Anterior cingulate cortex (tissue), 58 donors: ENCODE data around the gene PRELID2.
A peak's percentile ranks its signal among the peaks of the same experiment; 100 is the strongest.
"Not testable (repeated sequence)": the region's sequence is repeated elsewhere in the genome, so short reads cannot be mapped to it uniquely, and the experiment has no call there.

Experiments
- DNase-seq, 58 donors: peaks; one replicate each; lab custom pipeline; 2025; lab: John Stamatoyannopoulos, UW

The PRELID2 gene

GRCh38 chr5:145841299-145841698 is 6.2 kb upstream of the PRELID2 start:
- DNase-seq = no peak

- DNase-seq = no peak
These were observed 5.5 kb upstream of the PRELID2 start for GRCh38 chr5:145840458-145841132.

DNA sequence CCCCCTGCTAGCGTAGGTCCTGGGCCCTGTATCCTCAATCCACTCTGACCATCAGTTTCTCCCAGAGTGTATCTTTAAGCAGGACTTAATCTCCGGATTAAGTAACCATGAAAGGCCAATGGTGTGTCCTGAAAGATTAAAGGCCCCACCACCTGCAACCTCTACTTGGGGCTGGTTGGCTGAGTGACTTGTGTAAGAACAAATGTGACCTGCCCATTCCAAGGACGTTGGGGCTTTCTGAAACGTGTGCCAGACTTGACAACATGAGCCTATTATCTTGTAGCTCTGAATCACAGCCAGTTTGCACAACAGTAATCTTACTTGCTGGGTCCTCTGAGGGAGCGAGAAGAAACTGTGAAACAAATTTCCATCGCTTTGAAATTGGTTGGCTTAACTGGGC is 3.1 kb upstream of the PRELID2 start:
- DNase-seq = no peak

- DNase-seq = not testable (repeated sequence)
These were observed 1.1 kb upstream of the PRELID2 start for GRCh38 chr5:145836241-145836640.

GRCh38 chr5:145835848-145836239 is 702 bp upstream of the PRELID2 start:
- no peak for DNase-seq

GRCh38 chr5:145834554-145834916 is 607 bp downstream of the PRELID2 start:
- no peak for DNase-seq

DNA sequence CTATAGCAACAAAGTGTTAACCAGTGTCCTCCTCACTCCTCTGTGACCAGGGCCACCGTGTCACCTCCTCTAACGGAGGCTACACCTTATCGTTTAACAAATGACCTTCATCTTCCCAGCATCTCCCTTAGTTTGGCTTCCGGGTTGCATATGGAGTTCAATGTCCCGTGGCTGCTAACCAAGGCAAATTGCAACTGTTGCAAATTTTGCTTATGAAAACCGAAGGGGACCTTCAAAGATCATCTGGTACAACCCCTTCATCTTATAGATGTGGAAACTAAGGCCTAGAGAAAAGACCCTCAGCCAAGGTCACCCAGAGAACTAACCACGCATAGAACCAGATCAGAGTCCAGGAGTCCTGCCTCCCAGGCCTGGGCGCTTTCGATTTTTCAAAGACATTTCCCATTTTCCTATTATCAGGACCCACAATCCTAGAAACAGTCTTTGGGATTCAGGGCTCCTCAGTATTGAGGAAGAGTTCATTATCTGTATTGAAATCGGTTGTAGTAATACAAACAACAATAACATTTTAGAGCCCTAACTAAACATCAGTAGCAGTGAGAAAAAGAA is 1.4 kb downstream of the PRELID2 start:
- DNase-seq = no peak

DNA sequence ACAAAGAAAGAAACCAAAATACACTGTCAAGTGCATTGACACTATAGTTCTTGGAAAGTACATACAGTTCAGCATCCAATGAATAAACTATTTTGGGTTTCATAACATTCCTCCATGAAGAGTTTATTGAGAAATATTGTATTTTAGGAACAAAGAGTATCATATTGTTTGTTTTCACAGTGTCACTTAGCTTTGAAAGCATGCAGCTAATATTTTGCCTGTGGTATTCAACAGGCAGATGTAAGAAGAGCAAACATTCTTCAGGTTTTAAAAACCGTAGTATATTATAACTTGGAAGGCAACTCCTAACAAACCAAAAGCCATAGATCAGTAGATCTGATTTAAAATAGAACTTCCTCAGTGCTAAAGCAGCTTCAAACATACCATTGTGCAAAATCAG is 4.5 kb downstream of the PRELID2 start:
- DNase-seq = no peak

- DNase-seq = no peak
These were observed 5.3 kb downstream of the PRELID2 start for GRCh38 chr5:145829708-145830361.

GRCh38 chr5:145826895-145827674 is 8.1 kb downstream of the PRELID2 start:
- no peak for DNase-seq

- DNase-seq = peak in 2 of 58 donors; percentile 10 to 15
These were observed 9.4 kb downstream of the PRELID2 start for GRCh38 chr5:145825751-145826180.

- DNase-seq = no peak
These were observed 11.1 kb downstream of the PRELID2 start for GRCh38 chr5:145824040-145824439.

- DNase-seq = no peak
These were observed 16.5 kb downstream of the PRELID2 start for GRCh38 chr5:145818604-145819003.

- DNase-seq = peak in 1 of 58 donors; percentile 6
These were observed 22.3 kb downstream of the PRELID2 start for GRCh38 chr5:145812877-145813276.

GRCh38 chr5:145811834-145812625 is 23.1 kb downstream of the PRELID2 start:
- peak in 24 of 58 donors; percentile 2 to 39 (median 18) for DNase-seq

- no peak for DNase-seq
These were observed 28.2 kb downstream of the PRELID2 start for GRCh38 chr5:145806923-145807322.

GRCh38 chr5:145805819-145806218 is 29.3 kb downstream of the PRELID2 start:
- DNase-seq = no peak

DNA sequence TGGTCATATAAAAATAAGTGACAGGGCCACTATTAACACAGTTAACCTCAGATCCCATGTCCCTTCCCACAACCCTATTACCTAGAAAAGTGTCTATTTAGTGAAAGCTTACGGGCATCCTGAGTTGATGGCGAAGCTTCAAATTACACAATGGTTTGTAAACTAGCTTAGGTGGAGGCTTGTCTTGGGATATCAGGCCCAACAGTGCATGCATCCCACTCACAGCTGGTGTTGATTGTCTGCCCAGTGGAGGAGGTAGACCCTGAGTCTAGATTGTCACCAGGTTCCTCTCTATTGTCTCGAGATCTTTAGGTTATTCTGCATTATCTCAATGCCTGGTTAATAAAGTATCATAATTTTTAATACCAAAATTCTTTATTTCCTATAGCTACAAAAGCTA is 30.4 kb downstream of the PRELID2 start:
- DNase-seq = no peak

- DNase-seq = no peak
These were observed 31.8 kb downstream of the PRELID2 start for GRCh38 chr5:145803112-145804004.
